Stimulated activated naive CD8-positive, alpha-beta T cell treated with anti-CD3 and anti-CD28 coated beads, Interleukin-15, amount 100 ng/mL, for 72 hours (primary cell): ENCODE measurements around the gene NCR3LG1.

Experiments used
- ATAC-seq: fragments of 150-1000 bp; cut with Tn5 transposase; 2 replicates; pipeline ENCODE4 v1.10.0; 2021; ENCODE audit warnings: mild to moderate bottlenecking, moderate library complexity
- DNase-seq, 2 donors: peaks; one replicate each; pipeline ENCODE4 v3.0.0; 2021 to 2022
- H3K27ac Mint-ChIP-seq, 2 donors: one replicate each; pipeline ENCODE4 v1.8.0; 2022; ENCODE audit warnings: mild to moderate bottlenecking in 2 of 2, mixed read lengths in 2 of 2, moderate library complexity in 2 of 2
- H3K27me3 Mint-ChIP-seq: one replicate; pipeline ENCODE4 v1.8.0; 2022; ENCODE audit warnings: mixed read lengths
- H3K4me1 Mint-ChIP-seq: one replicate; pipeline ENCODE4 v1.8.0; 2022; ENCODE audit warnings: mild to moderate bottlenecking, mixed read lengths
- H3K4me3 Mint-ChIP-seq, 2 donors: one replicate each; pipeline ENCODE4 v1.8.0; 2022; ENCODE audit warnings: mild to moderate bottlenecking in 2 of 2, mixed read lengths in 2 of 2, moderate library complexity in 1 of 2
- H3K9me3 Mint-ChIP-seq, 2 donors: one replicate each; pipeline ENCODE4 v1.8.0; 2022; ENCODE audit warnings: mixed read lengths in 2 of 2

The NCR3LG1 gene

GRCh38 chr11:17396598-17397310 lies 45.2 kb downstream of the NCR3LG1 start:
- Mint-ChIP-seq H3K27ac (no peak overlapping the region), H3K4me1 (no peaks in the 10 kb centered on the region), H3K4me3 (no peak overlapping the region), H3K9me3 (no peaks in the 10 kb centered on the region), H3K27me3 (peaks cover under 1% of the 10 kb centered on the region)
- ATAC-seq (no peak), DNase-seq (no peak)

DNA sequence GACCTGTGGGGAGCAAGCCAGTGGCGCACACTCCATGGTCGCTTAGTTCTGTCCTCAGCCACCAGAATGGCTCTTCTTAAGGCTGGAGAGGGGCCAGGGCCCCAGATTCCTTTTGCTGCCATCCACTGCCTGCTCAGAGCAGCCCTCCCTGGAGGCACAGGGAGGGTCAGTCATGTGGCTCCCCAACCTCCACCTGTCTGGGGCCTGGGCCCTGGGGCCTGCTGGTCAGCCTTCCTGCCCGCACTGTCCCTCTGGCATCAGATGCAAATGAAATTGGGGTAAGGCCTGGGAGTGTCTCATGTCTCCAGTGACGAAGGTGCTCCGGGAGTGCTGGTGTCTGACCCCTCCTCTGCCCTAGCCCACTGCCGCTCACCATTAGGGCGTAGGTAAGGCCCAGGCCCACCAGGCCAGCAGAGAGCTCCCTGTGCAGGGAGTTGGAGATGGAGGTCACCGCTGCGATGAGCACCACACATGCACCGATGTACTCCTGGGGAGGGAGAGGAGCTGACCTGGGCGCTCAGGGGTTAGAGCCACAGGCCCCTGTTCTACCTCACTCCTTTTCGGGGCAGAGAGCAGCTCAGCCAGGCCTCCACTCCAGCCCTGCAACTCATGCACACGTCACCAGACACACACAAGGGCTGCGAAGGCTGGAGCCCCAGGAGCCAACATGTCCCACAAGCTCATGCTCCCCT lies 45.9 kb downstream of the NCR3LG1 start:
- ATAC-seq (no peak), DNase-seq (no peak)
- H3K4me3 Mint-ChIP-seq: no peak overlapping the region
- H3K27ac Mint-ChIP-seq: no peak overlapping the region
- no peaks in the 10 kb centered on the region for H3K4me1 Mint-ChIP-seq
- no peaks in the 10 kb centered on the region for H3K27me3 Mint-ChIP-seq
- no peaks in the 10 kb centered on the region for H3K9me3 Mint-ChIP-seq

DNA sequence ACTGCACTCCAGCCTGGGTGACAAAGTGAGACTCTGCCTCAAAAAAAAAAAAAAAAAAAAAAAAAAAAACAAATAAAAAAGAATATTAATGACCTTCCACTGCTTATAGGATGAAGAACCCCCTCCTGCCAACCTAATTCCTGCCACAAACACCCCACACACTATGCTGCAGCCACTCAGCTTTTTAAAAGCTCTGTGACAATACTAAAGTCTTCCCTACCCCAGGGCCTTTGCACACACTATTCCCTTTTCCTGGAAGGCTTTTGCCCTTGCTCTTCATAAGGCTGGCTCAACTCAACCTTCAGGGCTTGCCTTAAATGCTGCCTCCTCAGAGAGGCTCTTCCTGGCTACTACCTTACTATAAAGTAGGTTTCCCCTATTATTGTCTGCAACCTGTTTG lies 47.6 kb downstream of the NCR3LG1 start:
- ATAC-seq: no peak
- DNase-seq: no peak
- no peaks in the 10 kb centered on the region for H3K4me1 Mint-ChIP-seq
- H3K27me3 Mint-ChIP-seq: no peaks in the 10 kb centered on the region
- H3K27ac Mint-ChIP-seq: no peak overlapping the region
- no peaks in the 10 kb centered on the region for H3K9me3 Mint-ChIP-seq
- no peak overlapping the region for H3K4me3 Mint-ChIP-seq

- Mint-ChIP-seq H3K4me1 (no peaks in the 10 kb centered on the region), H3K27me3 (no peaks in the 10 kb centered on the region), H3K4me3 (no peak overlapping the region), H3K27ac (no peak overlapping the region), H3K9me3 (no peaks in the 10 kb centered on the region)
- ATAC-seq (no peak), DNase-seq (no peak)
These were observed 48.6 kb downstream of the NCR3LG1 start for GRCh38 chr11:17400048-17400775.

DNA sequence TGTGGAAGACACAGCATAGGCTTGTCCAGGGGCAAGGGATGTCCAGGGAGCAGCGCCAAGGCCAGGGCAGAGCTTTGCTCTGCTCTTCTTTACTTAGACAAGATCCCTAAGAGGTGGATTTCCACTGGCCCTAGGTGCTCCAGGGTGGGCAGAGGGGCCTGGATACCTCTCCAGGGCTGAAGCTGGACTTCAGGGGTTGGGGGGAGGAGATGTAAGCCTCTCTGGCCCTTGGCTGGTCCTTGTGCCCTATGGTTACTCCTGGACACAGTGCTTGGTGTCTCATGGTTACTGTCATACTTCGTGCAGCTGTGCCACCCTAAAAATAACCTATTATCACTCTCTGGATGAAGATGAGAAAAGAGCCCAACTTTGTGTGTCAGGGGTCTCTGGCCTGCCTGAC lies 49.7 kb downstream of the NCR3LG1 start:
- Mint-ChIP-seq H3K27me3 (no peaks in the 10 kb centered on the region), H3K27ac (no peak overlapping the region), H3K4me1 (no peaks in the 10 kb centered on the region), H3K9me3 (no peaks in the 10 kb centered on the region), H3K4me3 (no peak overlapping the region)
- ATAC-seq: no peak
- no peak for DNase-seq

DNA sequence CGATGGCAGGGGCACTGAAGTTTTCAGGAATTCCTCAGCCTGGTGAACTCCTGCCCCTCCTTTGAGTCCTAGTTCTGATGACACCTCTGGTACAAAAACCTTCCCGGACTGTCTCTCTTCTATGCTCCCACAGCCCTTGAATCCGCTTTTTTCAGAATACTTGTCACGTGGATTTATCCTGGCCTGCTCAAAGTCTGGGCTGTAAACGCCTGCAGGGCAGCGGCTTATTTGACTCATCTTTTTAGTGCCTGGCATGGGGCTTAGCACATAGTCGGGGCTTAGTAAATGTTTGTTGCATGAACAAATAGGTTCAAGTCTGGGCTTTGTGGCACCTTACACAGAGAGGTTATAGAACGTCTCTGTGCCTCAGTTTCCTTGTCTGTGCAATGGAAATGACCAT lies 50.2 kb downstream of the NCR3LG1 start:
- Mint-ChIP-seq H3K27me3 (no peaks in the 10 kb centered on the region), H3K4me1 (no peaks in the 10 kb centered on the region), H3K4me3 (no peak overlapping the region), H3K9me3 (no peaks in the 10 kb centered on the region), H3K27ac (no peak overlapping the region)
- ATAC-seq: no peak
- no peak for DNase-seq

DNA sequence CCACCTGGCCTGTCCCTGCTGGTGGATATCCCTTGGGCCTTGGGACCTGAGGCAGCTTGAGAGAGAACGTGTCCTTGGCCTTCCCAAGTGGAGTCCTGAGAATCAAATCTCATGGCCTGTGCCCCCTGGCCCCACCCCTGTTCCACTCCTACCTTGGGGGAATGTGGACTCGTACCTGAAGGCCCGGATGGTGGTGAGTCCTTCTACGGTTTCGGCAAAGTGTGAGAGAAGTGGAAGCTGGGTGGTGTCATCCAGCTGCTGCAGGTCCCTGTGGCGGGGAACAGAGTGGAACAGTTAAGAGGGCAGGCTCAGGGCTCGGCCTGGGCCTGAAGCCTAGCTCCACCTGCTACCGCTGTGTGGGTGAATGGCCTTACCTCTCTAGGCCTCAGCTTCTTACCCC lies 50.9 kb downstream of the NCR3LG1 start:
- H3K27ac Mint-ChIP-seq: no peak overlapping the region
- no peaks in the 10 kb centered on the region for H3K4me1 Mint-ChIP-seq
- H3K27me3 Mint-ChIP-seq: no peaks in the 10 kb centered on the region
- DNase-seq: no peak
- no peak for ATAC-seq
- no peaks in the 10 kb centered on the region for H3K9me3 Mint-ChIP-seq
- H3K4me3 Mint-ChIP-seq: no peak overlapping the region

DNA sequence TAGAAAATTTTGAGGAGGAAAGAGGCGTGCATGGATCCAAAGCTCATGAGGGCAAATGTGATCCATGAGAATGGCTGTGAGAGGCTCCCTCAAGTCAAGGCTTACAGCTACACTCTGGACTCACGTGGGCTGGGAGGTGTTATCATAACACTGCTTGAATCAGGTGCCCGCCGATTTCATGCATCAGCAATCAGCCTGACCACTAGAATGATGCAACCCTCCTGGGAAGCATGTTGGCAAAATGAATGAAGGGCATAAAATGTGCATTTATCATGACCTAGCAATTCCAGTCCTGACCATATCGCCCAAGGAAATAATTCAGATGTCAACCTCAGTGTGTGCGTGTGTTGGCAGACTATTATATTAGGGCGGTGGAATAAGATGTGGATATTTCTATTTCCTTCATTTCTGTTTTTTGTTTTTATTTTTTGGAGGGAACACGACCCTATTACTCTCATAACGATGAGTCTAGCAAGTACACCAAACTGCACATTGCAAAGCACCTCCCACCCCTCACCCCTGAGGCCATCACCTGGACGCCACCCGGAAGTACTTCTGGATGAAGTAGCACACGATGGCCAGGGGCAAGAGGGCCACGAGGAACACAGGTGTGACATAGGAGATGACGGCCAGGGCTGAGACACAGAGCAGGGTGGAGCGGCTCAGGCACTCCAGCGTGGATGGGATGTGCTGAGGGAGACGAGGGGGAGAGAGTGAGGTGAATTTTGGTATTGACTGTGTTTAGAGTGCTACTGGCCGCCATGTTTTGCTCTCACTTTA lies 52.6 kb downstream of the NCR3LG1 start:
- H3K27me3 Mint-ChIP-seq: no peaks in the 10 kb centered on the region
- H3K4me3 Mint-ChIP-seq: no peak overlapping the region
- no peaks in the 10 kb centered on the region for H3K4me1 Mint-ChIP-seq
- no peak overlapping the region for H3K27ac Mint-ChIP-seq
- ATAC-seq (no peak), DNase-seq (no peak)
- H3K9me3 Mint-ChIP-seq: no peaks in the 10 kb centered on the region

DNA sequence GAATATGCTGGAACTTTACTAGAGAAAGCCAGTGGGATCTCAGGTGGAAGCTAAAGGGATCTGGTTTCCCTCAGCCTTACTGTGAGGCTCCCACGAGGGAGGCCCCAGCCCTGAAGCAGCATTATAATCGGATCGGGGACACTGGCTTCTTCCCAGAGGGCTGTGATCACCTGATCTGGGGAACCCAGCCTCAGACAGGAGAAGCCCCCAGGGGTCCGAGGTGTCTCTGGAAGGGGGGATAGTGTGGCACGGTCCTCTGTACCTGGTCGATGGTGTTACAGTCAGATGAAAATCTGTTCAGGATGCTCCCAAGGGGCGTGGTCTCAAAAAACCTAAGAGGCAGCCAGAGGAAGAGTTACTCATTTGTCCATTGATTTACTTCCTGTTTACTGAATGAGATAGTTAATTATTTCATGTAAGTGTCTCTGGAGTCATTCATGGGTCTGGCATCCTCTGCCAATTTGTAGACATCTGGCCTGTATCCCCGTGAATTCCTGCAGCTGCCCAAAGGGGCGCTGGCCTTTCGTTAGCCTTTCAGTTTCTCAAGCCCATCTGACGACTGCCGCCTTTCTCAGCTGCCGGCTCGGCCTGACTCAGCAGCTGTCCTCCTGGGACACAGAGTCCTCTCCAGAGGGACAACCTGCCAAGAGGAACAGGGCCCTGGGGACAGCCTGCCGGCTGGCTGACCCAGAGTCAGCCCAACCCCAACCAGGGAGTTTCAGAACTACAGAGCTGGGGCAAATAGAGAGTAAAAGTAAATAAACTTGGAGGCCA lies 53.8 kb downstream of the NCR3LG1 start:
- Mint-ChIP-seq H3K4me3 (no peak overlapping the region), H3K4me1 (no peaks in the 10 kb centered on the region), H3K27ac (no peak overlapping the region), H3K9me3 (no peaks in the 10 kb centered on the region), H3K27me3 (no peaks in the 10 kb centered on the region)
- ATAC-seq (no peak), DNase-seq (no peak)

DNA sequence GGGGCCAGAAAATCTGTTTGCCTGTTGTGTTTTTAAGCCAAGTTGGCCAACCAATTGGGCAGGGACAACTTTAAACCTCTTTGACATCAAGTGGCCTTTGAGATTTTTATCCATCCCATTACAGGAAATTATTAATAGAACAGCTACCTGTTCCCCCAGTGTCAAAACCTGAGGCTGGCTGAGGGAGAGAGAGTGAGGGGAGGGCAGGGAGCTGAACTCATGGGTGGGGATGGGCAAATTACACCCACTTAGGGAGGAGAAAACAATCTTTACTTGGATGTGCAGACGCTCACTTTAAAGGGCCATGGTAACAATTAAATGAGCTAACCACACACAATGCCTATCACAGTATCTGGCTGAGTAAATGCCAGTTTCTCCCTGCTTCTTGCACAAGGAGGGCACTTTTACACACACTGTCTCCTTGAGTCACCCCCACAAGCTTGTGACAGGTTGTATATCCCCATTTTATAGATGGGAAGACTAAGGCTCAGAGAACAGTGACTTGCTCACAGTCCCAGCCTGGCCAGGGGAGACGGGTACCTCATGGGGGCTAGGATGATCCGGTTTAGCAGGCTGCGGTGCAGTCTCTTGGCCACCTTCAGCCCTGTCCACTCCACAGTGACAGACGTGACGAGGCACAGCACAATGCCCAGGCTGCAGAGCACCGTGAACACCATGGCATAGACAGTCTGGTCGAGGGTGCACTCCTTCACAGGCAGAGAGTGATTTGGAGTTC lies 54.6 kb downstream of the NCR3LG1 start:
- DNase-seq (no peak), ATAC-seq (no peak)
- no peaks in the 10 kb centered on the region for H3K9me3 Mint-ChIP-seq
- H3K27ac Mint-ChIP-seq: no peak overlapping the region
- no peaks in the 10 kb centered on the region for H3K4me1 Mint-ChIP-seq
- H3K4me3 Mint-ChIP-seq: no peak overlapping the region
- peaks cover 6% of the 10 kb centered on the region for H3K27me3 Mint-ChIP-seq

DNA sequence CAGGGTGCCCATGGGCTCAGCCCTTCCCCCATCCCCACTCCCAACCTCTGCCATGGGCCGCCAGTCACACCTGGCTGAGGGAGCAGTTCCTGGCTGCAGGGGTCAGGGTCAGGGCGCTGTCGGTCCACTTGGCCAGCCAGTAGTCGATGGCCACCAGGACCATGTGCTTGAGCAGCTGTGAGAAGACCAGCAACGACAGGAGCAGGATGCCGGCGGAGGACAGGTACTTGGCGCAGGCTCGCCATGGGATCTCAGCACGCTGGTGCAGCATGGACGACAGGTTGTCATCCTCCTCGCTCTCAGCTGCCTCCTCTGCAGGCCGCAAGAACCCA lies 55.2 kb downstream of the NCR3LG1 start:
- H3K4me3 Mint-ChIP-seq: no peak overlapping the region
- ATAC-seq: no peak
- H3K27me3 Mint-ChIP-seq: peaks cover 10% of the 10 kb centered on the region
- H3K27ac Mint-ChIP-seq: no peak overlapping the region
- DNase-seq: no peak
- no peaks in the 10 kb centered on the region for H3K9me3 Mint-ChIP-seq
- H3K4me1 Mint-ChIP-seq: no peaks in the 10 kb centered on the region

GRCh38 chr11:17407575-17407974 lies 56.0 kb downstream of the NCR3LG1 start:
- H3K27ac Mint-ChIP-seq: no peak overlapping the region
- H3K4me3 Mint-ChIP-seq: no peak overlapping the region
- ATAC-seq: no peak
- H3K9me3 Mint-ChIP-seq: no peaks in the 10 kb centered on the region
- H3K4me1 Mint-ChIP-seq: no peaks in the 10 kb centered on the region
- DNase-seq: no peak
- peaks cover 10% of the 10 kb centered on the region for H3K27me3 Mint-ChIP-seq

- Mint-ChIP-seq H3K4me1 (no peaks in the 10 kb centered on the region), H3K9me3 (no peaks in the 10 kb centered on the region)
- no peak for ATAC-seq
These were observed 56.4 kb downstream of the NCR3LG1 start for GRCh38 chr11:17408026-17408425.

DNA sequence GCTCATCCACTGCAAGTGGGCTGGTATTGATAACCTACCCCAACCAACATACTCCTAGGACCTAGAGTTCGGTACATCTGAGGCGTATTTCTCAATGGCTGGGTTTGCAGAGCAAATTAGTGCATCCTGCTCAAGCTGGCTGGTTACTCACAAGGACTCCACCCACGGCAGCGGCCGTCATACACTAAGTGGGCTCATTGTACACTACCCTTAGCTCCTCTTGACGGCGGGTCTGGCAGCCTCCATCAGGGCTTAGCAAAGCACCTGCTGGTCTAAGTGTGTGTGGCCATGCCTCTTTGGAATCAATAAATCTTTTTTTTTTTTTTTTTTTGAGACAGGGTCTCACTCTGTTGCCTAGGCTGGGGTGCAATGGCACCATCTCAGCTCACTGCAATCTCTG lies 57.0 kb downstream of the NCR3LG1 start:
- H3K27ac Mint-ChIP-seq: no peak overlapping the region
- peaks cover 20% of the 10 kb centered on the region for H3K27me3 Mint-ChIP-seq
- no peak for DNase-seq

More at GRCh38 chr11:17408026-17408425, 56.4 kb downstream of the NCR3LG1 start:
- no peak for DNase-seq
- Mint-ChIP-seq H3K27me3 (peaks cover 14% of the 10 kb centered on the region), H3K4me3 (no peak overlapping the region), H3K27ac (no peak overlapping the region)

More for the DNA sequence above, 57.0 kb downstream of the NCR3LG1 start:
- Mint-ChIP-seq H3K4me3 (no peak overlapping the region), H3K4me1 (peaks cover 5% of the 10 kb centered on the region), H3K9me3 (no peaks in the 10 kb centered on the region)
- ATAC-seq: no peak
